ENCODE data around the gene IPO9. TPM values are rescaled to one million over a fixed set of nuclear protein-coding genes. Genes with fewer than 3 reads are reported as not detected.
A peak's percentile ranks its signal among the peaks of the same experiment; 100 is the strongest.

The IPO9 gene
- total RNA-seq, 1 donor from 2014 or later: 10.3 TPM

GRCh38 chr1:201874672-201875071, 45.7 kb downstream of the IPO9 start:
- no peak for TF ChIP-seq CTCF (IDR thresholded peaks at IDR 0.05; ENCODE audit: insufficient read depth, low read length, severe bottlenecking)
- H3K27me3 ChIP-seq (ENCODE audit: control insufficient read depth, insufficient read depth, low read length): no peaks in the 10 kb centered on the region
- peaks cover 16% of the 10 kb centered on the region for H3K36me3 ChIP-seq (ENCODE audit: control insufficient read depth, insufficient read depth, low read length)
- H3K4me3 ChIP-seq (ENCODE audit: low read depth, low read length): no peak overlapping the region
- no peak for FAIRE-seq
- DNase-seq (ENCODE audit: low read depth): no peak

- peaks cover 7% of the 10 kb centered on the region for H3K36me3 ChIP-seq (ENCODE audit: control insufficient read depth, insufficient read depth, low read length)
- DNase-seq (ENCODE audit: low read depth): peak; percentile 18
- no peak for FAIRE-seq
Measured at GRCh38 chr1:201876148-201876818, 47.3 kb downstream of the IPO9 start.

GRCh38 chr1:201877877-201878401, 49.0 kb downstream of the IPO9 start:
- no peak overlapping the region for H3K4me3 ChIP-seq (ENCODE audit: low read depth, low read length)
- peak; percentile 47 for FAIRE-seq

More at GRCh38 chr1:201876148-201876818, 47.3 kb downstream of the IPO9 start:
- peak; percentile 29 for TF ChIP-seq CTCF (IDR thresholded peaks at IDR 0.05; ENCODE audit: insufficient read depth, low read length, severe bottlenecking)
- Histone ChIP-seq H3K27me3 (ENCODE audit: control insufficient read depth, insufficient read depth, low read length) (no peaks in the 10 kb centered on the region), H3K4me3 (ENCODE audit: low read depth, low read length) (no peak overlapping the region)

GRCh38 chr1:201880928-201881571, 52.1 kb downstream of the IPO9 start:
- Histone ChIP-seq H3K4me3 (ENCODE audit: low read depth, low read length) (no peak overlapping the region), H3K27me3 (ENCODE audit: control insufficient read depth, insufficient read depth, low read length) (no peaks in the 10 kb centered on the region), H3K36me3 (ENCODE audit: control insufficient read depth, insufficient read depth, low read length) (peaks cover 2% of the 10 kb centered on the region)
- no peak for DNase-seq (ENCODE audit: low read depth)
- no peak for TF ChIP-seq CTCF (IDR thresholded peaks at IDR 0.05; ENCODE audit: insufficient read depth, low read length, severe bottlenecking)
- FAIRE-seq: peak; percentile 66

More at GRCh38 chr1:201877877-201878401, 49.0 kb downstream of the IPO9 start:
- TF ChIP-seq CTCF (IDR thresholded peaks at IDR 0.05; ENCODE audit: insufficient read depth, low read length, severe bottlenecking): peak; percentile 60
- Histone ChIP-seq H3K27me3 (ENCODE audit: control insufficient read depth, insufficient read depth, low read length) (no peaks in the 10 kb centered on the region), H3K36me3 (ENCODE audit: control insufficient read depth, insufficient read depth, low read length) (peaks cover 5% of the 10 kb centered on the region)
- peak; percentile 55 for DNase-seq (ENCODE audit: low read depth)

GRCh38 chr1:201881617-201882016, 52.7 kb downstream of the IPO9 start:
- no peaks in the 10 kb centered on the region for H3K27me3 ChIP-seq (ENCODE audit: control insufficient read depth, insufficient read depth, low read length)
- no peak for TF ChIP-seq CTCF (IDR thresholded peaks at IDR 0.05; ENCODE audit: insufficient read depth, low read length, severe bottlenecking)
- DNase-seq (ENCODE audit: low read depth): no peak
- H3K4me3 ChIP-seq (ENCODE audit: low read depth, low read length): no peak overlapping the region
- FAIRE-seq: peak; percentile 7
- H3K36me3 ChIP-seq (ENCODE audit: control insufficient read depth, insufficient read depth, low read length): no peaks in the 10 kb centered on the region

Data from bronchial epithelial cell (primary cell).